ENCODE data around the gene GFRA1.

Gene GFRA1

GRCh38 chr10:116125180-116125579 lies 147.8 kb downstream of the GFRA1 start:
- Mint-ChIP-seq H3K27ac (no peak overlapping the region), H3K27me3 (ENCODE audit: low read depth) (no peaks in the 10 kb centered on the region), H3K4me3 (no peak overlapping the region), H3K9me3 (peaks cover 10% of the 10 kb centered on the region), H3K4me1 (peaks cover 21% of the 10 kb centered on the region), H3K36me3 (ENCODE audit: low read depth) (peaks cover 5% of the 10 kb centered on the region)
- TF ChIP-seq CTCF (IDR thresholded peaks at IDR 0.05; ENCODE audit: unreplicated experiment in 3 of 3): no peak

- Mint-ChIP-seq H3K4me3 (no peak overlapping the region), H3K9me3 (peaks cover 10% of the 10 kb centered on the region), H3K36me3 (ENCODE audit: low read depth) (peaks cover 7% of the 10 kb centered on the region), H3K27ac (no peak overlapping the region), H3K4me1 (peaks cover 21% of the 10 kb centered on the region), H3K27me3 (ENCODE audit: low read depth) (no peaks in the 10 kb centered on the region)
- no peak for TF ChIP-seq CTCF (IDR thresholded peaks at IDR 0.05; ENCODE audit: unreplicated experiment in 3 of 3)
These were observed 148.2 kb downstream of the GFRA1 start for GRCh38 chr10:116124777-116125176.

- H3K4me3 Mint-ChIP-seq: no peak overlapping the region
- H3K27ac Mint-ChIP-seq: peak overlapping the region in 2 of 3 experiments; percentile 25 to 42
- TF ChIP-seq CTCF (IDR thresholded peaks at IDR 0.05; ENCODE audit: unreplicated experiment in 3 of 3): no peak
- peaks cover 3% of the 10 kb centered on the region for H3K9me3 Mint-ChIP-seq
- no peaks in the 10 kb centered on the region for H3K27me3 Mint-ChIP-seq (ENCODE audit: low read depth)
- H3K4me1 Mint-ChIP-seq: peaks cover 21% of the 10 kb centered on the region
- peaks cover 8% of the 10 kb centered on the region for H3K36me3 Mint-ChIP-seq (ENCODE audit: low read depth)
These were observed 150.3 kb downstream of the GFRA1 start for GRCh38 chr10:116122664-116123063.

- peaks cover 21% of the 10 kb centered on the region for H3K4me1 Mint-ChIP-seq
- peak overlapping the region in 2 of 3 experiments; percentile 25 to 42 for H3K27ac Mint-ChIP-seq
- TF ChIP-seq CTCF (IDR thresholded peaks at IDR 0.05; ENCODE audit: unreplicated experiment in 3 of 3): no peak
- H3K9me3 Mint-ChIP-seq: peaks cover 3% of the 10 kb centered on the region
- no peaks in the 10 kb centered on the region for H3K27me3 Mint-ChIP-seq (ENCODE audit: low read depth)
- peaks cover 8% of the 10 kb centered on the region for H3K36me3 Mint-ChIP-seq (ENCODE audit: low read depth)
- H3K4me3 Mint-ChIP-seq: no peak overlapping the region
These were observed 151.1 kb downstream of the GFRA1 start for GRCh38 chr10:116121640-116122525.

GRCh38 chr10:116120688-116121455 lies 152.1 kb downstream of the GFRA1 start:
- H3K36me3 Mint-ChIP-seq (ENCODE audit: low read depth): peaks cover 8% of the 10 kb centered on the region
- TF ChIP-seq CTCF (IDR thresholded peaks at IDR 0.05; ENCODE audit: unreplicated experiment in 3 of 3): peak; percentile 8 to 41 (median 17)
- H3K27ac Mint-ChIP-seq: peak overlapping the region in 2 of 3 experiments; percentile 25 to 40
- peaks cover 21% of the 10 kb centered on the region for H3K4me1 Mint-ChIP-seq
- H3K4me3 Mint-ChIP-seq: no peak overlapping the region
- no peaks in the 10 kb centered on the region for H3K27me3 Mint-ChIP-seq (ENCODE audit: low read depth)
- no peaks in the 10 kb centered on the region for H3K9me3 Mint-ChIP-seq

Data from nephron (organoid).